ENCODE data around the gene STK32B. TPM values are rescaled to one million over a fixed set of nuclear protein-coding genes. Genes with fewer than 3 reads are reported as not detected.

The STK32B gene
- total RNA-seq, 1 donor from 2014 or later, result not detected

- ATAC-seq (ENCODE audit: low read depth), result no peak
- Mint-ChIP-seq H3K4me1 (no peaks in the 10 kb centered on the region), H3K27ac (no peak overlapping the region), H3K9me3 (no peaks in the 10 kb centered on the region), H3K27me3 (no peaks in the 10 kb centered on the region), H3K4me3 (no peak overlapping the region), H3K36me3 (ENCODE audit: low read depth) (no peaks in the 10 kb centered on the region)
- no peak for TF ChIP-seq CTCF (IDR thresholded peaks at IDR 0.05)
- POLR2A ChIA-PET, result no interaction called here
- intact Hi-C loops (cut with micrococcal nuclease), result no loop called here
- CTCF ChIA-PET, result no interaction called here
- DNase-seq, result no peak
These were observed 161.2 kb downstream of the STK32B start for GRCh38 chr4:5212255-5213013.

GRCh38 chr4:5213087-5213595 lies 161.9 kb downstream of the STK32B start:
- intact Hi-C loops (cut with micrococcal nuclease), result no loop called here
- Mint-ChIP-seq H3K27ac (no peak overlapping the region), H3K4me1 (no peaks in the 10 kb centered on the region), H3K9me3 (no peaks in the 10 kb centered on the region), H3K27me3 (no peaks in the 10 kb centered on the region), H3K4me3 (no peak overlapping the region), H3K36me3 (ENCODE audit: low read depth) (no peaks in the 10 kb centered on the region)
- ATAC-seq (ENCODE audit: low read depth) (no peak), DNase-seq (no peak)
- ChIA-PET POLR2A (no interaction called here), CTCF (no interaction called here)
- no peak for TF ChIP-seq CTCF (IDR thresholded peaks at IDR 0.05)

- Mint-ChIP-seq H3K27me3 (no peaks in the 10 kb centered on the region), H3K36me3 (ENCODE audit: low read depth) (no peaks in the 10 kb centered on the region), H3K4me3 (no peak overlapping the region), H3K27ac (no peak overlapping the region), H3K4me1 (no peaks in the 10 kb centered on the region), H3K9me3 (no peaks in the 10 kb centered on the region)
- TF ChIP-seq CTCF (IDR thresholded peaks at IDR 0.05), result no peak
- intact Hi-C loops (cut with micrococcal nuclease), result no loop called here
- ATAC-seq (ENCODE audit: low read depth), result no peak
- ChIA-PET CTCF (no interaction called here), POLR2A (no interaction called here)
- DNase-seq, result no peak
These were observed 164.0 kb downstream of the STK32B start for GRCh38 chr4:5215321-5215720.

GRCh38 chr4:5217421-5217820 lies 166.1 kb downstream of the STK32B start:
- POLR2A ChIA-PET, result no interaction called here
- H3K4me1 Mint-ChIP-seq, result no peaks in the 10 kb centered on the region
- no peak for DNase-seq
- CTCF ChIA-PET, result no interaction called here
- H3K27ac Mint-ChIP-seq, result no peak overlapping the region
- ATAC-seq (ENCODE audit: low read depth), result no peak
- H3K36me3 Mint-ChIP-seq (ENCODE audit: low read depth), result no peaks in the 10 kb centered on the region
- no peaks in the 10 kb centered on the region for H3K27me3 Mint-ChIP-seq
- intact Hi-C loops (cut with micrococcal nuclease), result no loop called here
- no peak for TF ChIP-seq CTCF (IDR thresholded peaks at IDR 0.05)
- H3K9me3 Mint-ChIP-seq, result peaks cover 9% of the 10 kb centered on the region
- H3K4me3 Mint-ChIP-seq, result no peak overlapping the region

- no peaks in the 10 kb centered on the region for H3K27me3 Mint-ChIP-seq
- no peak for TF ChIP-seq CTCF (IDR thresholded peaks at IDR 0.05)
- H3K4me1 Mint-ChIP-seq, result no peaks in the 10 kb centered on the region
- H3K4me3 Mint-ChIP-seq, result no peak overlapping the region
- ATAC-seq (ENCODE audit: low read depth) (no peak), DNase-seq (no peak)
- no peaks in the 10 kb centered on the region for H3K36me3 Mint-ChIP-seq (ENCODE audit: low read depth)
- H3K27ac Mint-ChIP-seq, result no peak overlapping the region
- intact Hi-C loops (cut with micrococcal nuclease), result no loop called here
- peaks cover 12% of the 10 kb centered on the region for H3K9me3 Mint-ChIP-seq
- POLR2A ChIA-PET, result no interaction called here
- CTCF ChIA-PET, result no interaction called here
These were observed 167.2 kb downstream of the STK32B start for GRCh38 chr4:5218376-5219069.

Data from activated B cell treated with CpG ODN at 0.5 μM for 24 hours (primary cell).